Measurements from ENCODE around the gene STK38L.

Gene STK38L

DNA sequence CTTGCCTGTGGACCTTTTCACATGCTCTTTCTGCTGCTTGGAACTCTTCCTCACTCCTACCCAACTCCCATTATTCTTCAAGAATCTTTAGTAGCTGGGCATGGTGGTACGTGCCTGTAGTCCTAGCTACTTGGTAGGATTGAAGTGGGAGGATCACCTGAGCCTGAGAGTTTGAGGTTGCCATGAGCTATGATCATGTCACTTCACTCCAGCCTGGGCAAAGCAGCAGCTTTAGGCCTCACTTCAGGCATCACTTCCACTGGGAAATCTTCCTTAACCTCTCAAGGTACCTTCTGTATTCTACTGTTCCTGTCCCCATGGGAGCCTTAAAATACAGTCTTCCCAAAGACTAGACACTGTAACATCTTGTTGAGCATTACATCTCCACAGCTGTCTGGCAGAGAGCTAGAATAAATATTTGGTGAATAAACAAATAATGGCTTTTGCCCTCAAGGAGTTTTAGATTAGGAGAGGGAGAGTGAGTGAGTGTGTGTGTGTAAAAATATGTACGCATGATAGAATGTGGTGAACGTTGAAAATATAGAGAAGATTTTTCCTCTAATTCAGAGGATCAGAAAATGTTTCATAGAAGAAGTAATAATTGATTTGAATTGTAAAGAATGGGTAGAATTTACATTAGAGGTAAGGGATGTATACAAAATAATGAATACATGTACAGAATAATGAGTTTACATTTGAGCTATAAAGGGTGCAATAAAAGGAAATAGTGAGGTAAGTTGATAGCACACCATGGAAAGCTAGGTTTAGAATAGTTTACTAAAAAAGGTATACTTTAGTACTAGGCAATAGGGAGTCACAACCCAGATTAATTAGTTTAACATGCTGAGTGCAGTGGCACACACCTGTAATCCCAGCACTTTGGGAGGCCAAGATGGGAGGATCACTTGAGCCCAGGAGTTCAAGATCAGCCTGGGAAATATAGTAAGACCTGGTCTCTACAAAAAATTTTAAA, 59.3 kb downstream of the STK38L start:
- TF ChIP-seq, protein P1, sequence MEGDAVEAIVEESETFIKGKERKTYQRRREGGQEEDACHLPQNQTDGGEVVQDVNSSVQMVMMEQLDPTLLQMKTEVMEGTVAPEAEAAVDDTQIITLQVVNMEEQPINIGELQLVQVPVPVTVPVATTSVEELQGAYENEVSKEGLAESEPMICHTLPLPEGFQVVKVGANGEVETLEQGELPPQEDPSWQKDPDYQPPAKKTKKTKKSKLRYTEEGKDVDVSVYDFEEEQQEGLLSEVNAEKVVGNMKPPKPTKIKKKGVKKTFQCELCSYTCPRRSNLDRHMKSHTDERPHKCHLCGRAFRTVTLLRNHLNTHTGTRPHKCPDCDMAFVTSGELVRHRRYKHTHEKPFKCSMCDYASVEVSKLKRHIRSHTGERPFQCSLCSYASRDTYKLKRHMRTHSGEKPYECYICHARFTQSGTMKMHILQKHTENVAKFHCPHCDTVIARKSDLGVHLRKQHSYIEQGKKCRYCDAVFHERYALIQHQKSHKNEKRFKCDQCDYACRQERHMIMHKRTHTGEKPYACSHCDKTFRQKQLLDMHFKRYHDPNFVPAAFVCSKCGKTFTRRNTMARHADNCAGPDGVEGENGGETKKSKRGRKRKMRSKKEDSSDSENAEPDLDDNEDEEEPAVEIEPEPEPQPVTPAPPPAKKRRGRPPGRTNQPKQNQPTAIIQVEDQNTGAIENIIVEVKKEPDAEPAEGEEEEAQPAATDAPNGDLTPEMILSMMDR (IDR thresholded peaks at IDR 0.05; ENCODE audit: extremely low read depth, insufficient read depth, missing control alignments), result no peak
- no peak for DNase-seq (ENCODE audit: low spot score)
- in situ Hi-C loops (cut with MboI; ENCODE audit: low pct_unique_long_range_greater_than_20kb, low sequenced_read_pairs, unreplicated experiment), result no loop called here

- in situ Hi-C loops (cut with MboI; ENCODE audit: low pct_unique_long_range_greater_than_20kb, low sequenced_read_pairs, unreplicated experiment), result no loop called here
- DNase-seq (ENCODE audit: low spot score), result no peak
Measured at GRCh38 chr12:27304856-27305255, 60.8 kb downstream of the STK38L start.

GRCh38 chr12:27305673-27306456, 61.8 kb downstream of the STK38L start:
- in situ Hi-C loops (cut with MboI; ENCODE audit: low pct_unique_long_range_greater_than_20kb, low sequenced_read_pairs, unreplicated experiment), result no loop called here
- DNase-seq (ENCODE audit: low spot score), result peak; percentile 17
- TF ChIP-seq, protein P1 (IDR thresholded peaks at IDR 0.05; ENCODE audit: extremely low read depth, insufficient read depth, missing control alignments), result peak; percentile 33

More at GRCh38 chr12:27304856-27305255, 60.8 kb downstream of the STK38L start:
- TF ChIP-seq, protein P1 (IDR thresholded peaks at IDR 0.05; ENCODE audit: extremely low read depth, insufficient read depth, missing control alignments), result no peak

- in situ Hi-C loops (cut with MboI; ENCODE audit: low pct_unique_long_range_greater_than_20kb, low sequenced_read_pairs, unreplicated experiment), result no loop called here
- TF ChIP-seq, protein P1 (IDR thresholded peaks at IDR 0.05; ENCODE audit: extremely low read depth, insufficient read depth, missing control alignments), result no peak
Measured at GRCh38 chr12:27309293-27309994, 65.4 kb downstream of the STK38L start.

GRCh38 chr12:27309995-27310315, 65.9 kb downstream of the STK38L start:
- in situ Hi-C loops (cut with MboI; ENCODE audit: low pct_unique_long_range_greater_than_20kb, low sequenced_read_pairs, unreplicated experiment), result loop anchor here (10.0 kb wide), 1 partner anchor 265 kb away; no protein-coding TSS in a partner anchor
- no peak for DNase-seq (ENCODE audit: low spot score)
- TF ChIP-seq, protein P1 (IDR thresholded peaks at IDR 0.05; ENCODE audit: extremely low read depth, insufficient read depth, missing control alignments), result no peak

More at GRCh38 chr12:27309293-27309994, 65.4 kb downstream of the STK38L start:
- DNase-seq (ENCODE audit: low spot score), result no peak

GRCh38 chr12:27316947-27317346, 72.9 kb downstream of the STK38L start:
- TF ChIP-seq, protein P1 (IDR thresholded peaks at IDR 0.05; ENCODE audit: extremely low read depth, insufficient read depth, missing control alignments), result no peak
- no peak for DNase-seq (ENCODE audit: low spot score)
- in situ Hi-C loops (cut with MboI; ENCODE audit: low pct_unique_long_range_greater_than_20kb, low sequenced_read_pairs, unreplicated experiment), result loop anchor here (10.0 kb wide), 1 partner anchor 272 kb away; no protein-coding TSS in a partner anchor

Data from GM13977 (cell line).